Bone marrow (tissue), 2 donors: ENCODE results near the gene UBE2H.
"Not testable (repeated sequence)": the region's sequence is repeated elsewhere in the genome, so short reads cannot be mapped to it uniquely, and the experiment has no call there.

Experiments used
- DNase-seq, 2 donors: peaks; one replicate each; lab custom pipeline; 2025; lab: John Stamatoyannopoulos, UW

UBE2H gene

GRCh38 chr7:129872054-129872453 is 80.7 kb downstream of the UBE2H start:
- no peak for DNase-seq

GRCh38 chr7:129870668-129871067 is 82.1 kb downstream of the UBE2H start:
- no peak for DNase-seq

- no peak for DNase-seq
Measured at GRCh38 chr7:129866251-129866650, 86.5 kb downstream of the UBE2H start.

- DNase-seq: no peak
Measured at GRCh38 chr7:129865925-129866201, 86.9 kb downstream of the UBE2H start.

GRCh38 chr7:129865093-129865924 is 87.5 kb downstream of the UBE2H start:
- DNase-seq: no peak

- not testable (repeated sequence) for DNase-seq
Measured at GRCh38 chr7:129864676-129865075, 88.1 kb downstream of the UBE2H start.

- DNase-seq: no peak
Measured at GRCh38 chr7:129864042-129864441, 88.7 kb downstream of the UBE2H start.

- DNase-seq: no peak
Measured at GRCh38 chr7:129862682-129863081, 90.1 kb downstream of the UBE2H start.

- DNase-seq: not testable (repeated sequence)
Measured at GRCh38 chr7:129860784-129861183, 92.0 kb downstream of the UBE2H start.

- DNase-seq: peak in 1 of 2 donors; percentile 64
Measured at GRCh38 chr7:129859183-129859582, 93.6 kb downstream of the UBE2H start.

- DNase-seq: no peak
Measured at GRCh38 chr7:129858490-129858889, 94.3 kb downstream of the UBE2H start.

- DNase-seq: no peak
Measured at GRCh38 chr7:129857313-129857712, 95.4 kb downstream of the UBE2H start.

GRCh38 chr7:129855935-129856717 is 96.6 kb downstream of the UBE2H start:
- DNase-seq: no peak

- no peak for DNase-seq
Measured at GRCh38 chr7:129855234-129855673, 97.5 kb downstream of the UBE2H start.

GRCh38 chr7:129854401-129854800 is 98.4 kb downstream of the UBE2H start:
- no peak for DNase-seq

- no peak for DNase-seq
Measured at GRCh38 chr7:129853661-129854268, 99.0 kb downstream of the UBE2H start.

GRCh38 chr7:129851809-129852208 is 101.0 kb downstream of the UBE2H start:
- no peak for DNase-seq

- DNase-seq: no peak
Measured at GRCh38 chr7:129851174-129851573, 101.6 kb downstream of the UBE2H start.

GRCh38 chr7:129848436-129848835 is 104.3 kb downstream of the UBE2H start:
- DNase-seq: no peak

- DNase-seq: no peak
Measured at GRCh38 chr7:129845972-129846327, 106.8 kb downstream of the UBE2H start.

GRCh38 chr7:129845178-129845971 is 107.4 kb downstream of the UBE2H start:
- no peak for DNase-seq
